Panc1 (cell line): ENCODE measurements around the gene CENPB. TPM values are rescaled to one million over a fixed set of nuclear protein-coding genes. Genes with fewer than 3 reads are reported as not detected.
A peak's percentile ranks its signal among the peaks of the same experiment; 100 is the strongest.

Experiments
- ATAC-seq: fragments of 200-7000 bp; cut with Tn5 transposase; 2 replicates; pipeline ENCODE4 v1.9.1; 2020; ENCODE audit warnings: mild to moderate bottlenecking, moderate library complexity
- BruUV-seq: library from RNA; stranded (reverse); fragments of 400-500 nt; replicated peaks from 2 replicates; lab custom pipeline; 2021; lab: Mats Ljungman, UMichigan
- CTCF ChIA-PET: fragments of 300-600 bp; sonication (Branson Sonifier 250); formaldehyde crosslinking; loops from one replicate; lab custom pipeline; 2022; ENCODE audit warnings: antibody characterized with exemption; lab: Charles Lee
- POLR2A ChIA-PET: fragments of 300-600 bp; sonication (Branson Sonifier 250); formaldehyde crosslinking; loops from one replicate; lab custom pipeline; 2022; ENCODE audit warnings: antibody characterized with exemption; lab: Charles Lee
- DNase-seq: peaks from one replicate; pipeline ENCODE4 v3.0.0-alpha.2; 2010; ENCODE audit warnings: low read depth, low spot score
- H3K27ac ChIP-seq: 2 replicates; pipeline ENCODE4 v1.5.1; 2011; ENCODE audit warnings: mild to moderate bottlenecking, low read length, inconsistent platforms
- H3K27me3 ChIP-seq: fragments of 200-500 bp; sonication (Bioruptor generic); 2 replicates; pipeline ENCODE4 v1.6.0; 2014; ENCODE audit warnings: low read length, inconsistent platforms; ENCODE audit not compliant: control insufficient read depth, insufficient read depth
- H3K36me3 ChIP-seq: fragments of 200-500 bp; sonication (Bioruptor generic); 2 replicates; pipeline ENCODE4 v1.5.1; 2014; ENCODE audit warnings: inconsistent platforms, mild to moderate bottlenecking, low read length, moderate library complexity; ENCODE audit not compliant: control insufficient read depth, insufficient read depth
- H3K4me1 ChIP-seq: 2 replicates; pipeline ENCODE4 v1.5.1; 2011; ENCODE audit warnings: inconsistent platforms, mild to moderate bottlenecking, low read length, moderate library complexity; ENCODE audit not compliant: control insufficient read depth, insufficient read depth
- H3K4me3 ChIP-seq, 2 experiments: 2 replicates each; pipeline ENCODE4 v1.5.1; 2011 to 2012; ENCODE audit warnings: low read depth in 2 of 2, low read length in 2 of 2, mild to moderate bottlenecking in 2 of 2, inconsistent platforms in 1 of 2, moderate library complexity in 1 of 2
- H3K9me3 ChIP-seq: fragments of 200-500 bp; sonication (Bioruptor generic); 2 replicates; pipeline ENCODE4 v1.5.1; 2014; ENCODE audit warnings: low read depth, mild to moderate bottlenecking, inconsistent platforms, low read length, moderate library complexity; ENCODE audit not compliant: control insufficient read depth, insufficient read depth
- CTCF ChIP-seq: fragments of 450-650 bp; IDR thresholded peaks from 2 replicates; pipeline ENCODE4 v1.5.1; 2017; ENCODE audit warnings: mild to moderate bottlenecking
- POLR2AphosphoS5 ChIP-seq: IDR thresholded peaks from 2 replicates; pipeline ENCODE4 v1.6.1; 2012; ENCODE audit warnings: mild to moderate bottlenecking, low read depth, low read length, moderate library complexity
- REST ChIP-seq, 2 experiments: IDR thresholded peaks; 2 replicates each; pipeline ENCODE4 v1.6.1; 2011 to 2012; ENCODE audit warnings: low read depth in 2 of 2, control low read depth in 1 of 2, low read length in 1 of 2, mild to moderate bottlenecking in 1 of 2, moderate library complexity in 1 of 2; ENCODE audit not compliant: insufficient read depth in 1 of 2
- SIN3A ChIP-seq: IDR thresholded peaks from 2 replicates; pipeline ENCODE4 v1.6.1; 2012; ENCODE audit warnings: low read depth, mild to moderate bottlenecking, low read length, moderate library complexity, borderline replicate concordance; ENCODE audit not compliant: insufficient read depth
- TCF7L2 ChIP-seq: IDR thresholded peaks from 2 replicates; pipeline ENCODE4 v1.6.1; 2011; ENCODE audit warnings: mild to moderate bottlenecking, low read depth, low read length, inconsistent platforms
- in situ Hi-C: cut with HindIII; loops from 2 replicates; pipeline ENCODE4 v1.10.0; 2016; ENCODE audit warnings: low sequenced_read_pairs, low pct_unique_long_range_greater_than_20kb
- intact Hi-C: fragments of 100-400 bp; cut with micrococcal nuclease; formaldehyde crosslinking; loops from one replicate; pipeline ENCODE4 v1.10.0; 2022; ENCODE audit not compliant: unreplicated experiment
- total RNA-seq: library from RNA; stranded (reverse); gene quantifications from one replicate; pipeline ENCODE4 v1.2.1, GENCODE V29; 2021; ENCODE audit not compliant: unreplicated experiment

The CENPB gene
- total RNA-seq, 1 experiment from 2014 or later = 154 TPM

- H3K9me3 ChIP-seq = no peaks in the 10 kb centered on the region
- no peak overlapping the region for H3K4me3 ChIP-seq
- intact Hi-C loops (no loop called here), in situ Hi-C loops (no loop called here)
- H3K36me3 ChIP-seq = no peaks in the 10 kb centered on the region
- TF ChIP-seq CTCF = no peak
- no peak for TF ChIP-seq TCF7L2
- no peak for TF ChIP-seq SIN3A
- TF ChIP-seq POLR2AphosphoS5 = no peak
- no peak for TF ChIP-seq REST (IDR thresholded peaks at IDR 0.05; ENCODE audit: insufficient read depth in 1 of 2, low read depth in 2 of 2, low read length in 1 of 2)
- ChIA-PET CTCF (no interaction called here), POLR2A (interaction anchor here (0.6 to 1.3 kb wide), 2 partner anchors 12 to 36 kb away, joined by 3 to 4 read pairs; partner anchors contain the start of gene ADISSP)
- DNase-seq = no peak
- H3K4me1 ChIP-seq = peaks cover 10% of the 10 kb centered on the region
- no TSS peak for BruUV-seq
- ATAC-seq = no peak
- no peak overlapping the region for H3K27ac ChIP-seq
- no peaks in the 10 kb centered on the region for H3K27me3 ChIP-seq
These were observed 7.6 kb downstream of the CENPB start for GRCh38 chr20:3778976-3779375.

DNA sequence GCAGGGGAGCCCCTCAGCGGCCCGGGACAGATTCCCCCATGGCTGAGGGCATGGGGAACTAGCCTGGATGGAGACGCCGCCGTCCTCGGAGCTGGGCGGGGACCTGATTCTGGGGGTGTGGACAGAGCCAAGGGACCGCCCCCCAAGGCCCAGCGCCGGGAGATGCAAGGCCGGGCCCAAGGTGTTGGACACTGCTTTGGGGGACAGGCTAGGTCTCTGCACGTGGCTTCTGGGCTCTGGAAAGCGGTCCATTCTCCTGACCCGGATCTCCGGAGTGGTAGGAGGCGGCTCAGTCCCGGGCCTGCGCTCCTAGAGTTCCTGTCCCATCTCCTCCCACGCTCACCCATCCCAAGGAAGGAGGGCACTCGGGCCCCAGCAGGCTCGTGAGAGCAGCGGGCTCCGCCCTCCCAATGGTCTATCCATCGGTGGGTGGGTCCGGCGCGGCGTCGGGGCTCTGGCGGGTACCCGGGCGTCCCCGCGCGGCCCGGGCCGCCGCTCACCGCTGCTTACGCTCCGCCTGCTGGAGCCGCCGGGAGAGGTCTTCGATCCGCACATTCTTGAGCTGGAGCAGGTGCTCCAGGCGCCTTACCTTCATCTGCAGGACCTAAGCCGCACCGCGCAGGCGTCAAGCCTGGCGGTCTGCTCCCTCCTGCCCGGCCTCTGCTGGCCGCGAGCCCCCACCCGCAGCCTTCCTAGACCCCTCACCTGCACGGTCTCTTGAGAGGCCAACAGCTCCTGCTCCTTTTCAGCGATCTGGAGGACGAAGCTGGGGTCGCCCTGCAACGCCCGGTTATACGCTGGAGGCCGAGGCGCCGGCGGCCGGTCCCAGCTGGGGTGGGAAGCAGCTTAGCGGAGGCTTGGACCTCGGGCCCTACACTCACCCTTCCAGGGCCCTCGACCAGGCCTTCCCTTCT, 8.6 kb downstream of the CENPB start:
- TF ChIP-seq POLR2AphosphoS5 = no peak
- TF ChIP-seq REST (IDR thresholded peaks at IDR 0.05; ENCODE audit: insufficient read depth in 1 of 2, low read depth in 2 of 2, low read length in 1 of 2) = no peak
- TF ChIP-seq TCF7L2 = no peak
- in situ Hi-C loops = no loop called here
- Histone ChIP-seq H3K36me3 (no peaks in the 10 kb centered on the region), H3K4me1 (0 out of 2 replicates have a peak, but pooled peaks cover 3% of the 10 kb centered on the region), H3K27me3 (no peaks in the 10 kb centered on the region), H3K4me3 (peak overlapping the region; percentile 40 to 62), H3K9me3 (no peaks in the 10 kb centered on the region), H3K27ac (no peak overlapping the region; the same call in 1 of the 2 replicates)
- intact Hi-C loops = no loop called here
- DNase-seq (no peak), ATAC-seq (peak; percentile 64)
- CTCF ChIA-PET = interaction anchor here (0.6 to 1.0 kb wide), 4 partner anchors 9 to 341 kb away, joined by 3 to 5 read pairs (median 4); no protein-coding TSS in a partner anchor
- BruUV-seq = no TSS peak
- POLR2A ChIA-PET = interaction anchor here (0.5 to 1.3 kb wide), 2 partner anchors 11 to 168 kb away, joined by 3 to 4 read pairs; partner anchors contain the start of gene ADISSP
